Brain microvascular endothelial cell (primary cell): ENCODE measurements around the gene THAP10.
"Not testable (repeated sequence)": the region's sequence is repeated elsewhere in the genome, so short reads cannot be mapped to it uniquely, and the experiment has no call there.

Source experiments
- DNase-seq: peaks from one replicate; pipeline ENCODE4 v3.0.0-alpha.2; 2020
- H3K27ac ChIP-seq: fragments of 250-450 bp; sonication (Bioruptor Pico); 2 replicates; pipeline ENCODE4 v1.5.1; 2020; ENCODE audit warnings: mild to moderate bottlenecking, moderate library complexity
- H3K27me3 ChIP-seq: fragments of 250-450 bp; sonication (Bioruptor Pico); replicated peaks from 2 replicates; pipeline ENCODE4 v1.5.1; 2020; ENCODE audit warnings: mild to moderate bottlenecking
- H3K36me3 ChIP-seq: fragments of 250-450 bp; sonication (Bioruptor Pico); replicated peaks from 2 replicates; pipeline ENCODE4 v1.5.1; 2020; ENCODE audit warnings: mild to moderate bottlenecking
- H3K4me3 ChIP-seq: 2 replicates; pipeline ENCODE4 v1.5.1; 2011; ENCODE audit warnings: low read depth, mild to moderate bottlenecking, control low read depth, low read length, moderate library complexity
- in situ Hi-C: cut with HindIII; loops from 2 replicates; pipeline ENCODE4 v1.10.0; 2017; ENCODE audit warnings: low sequenced_read_pairs, low pct_ligation_motif_present
- TF ChIP-seq, protein P1 (sequence below): IDR thresholded peaks from 2 replicates; pipeline ENCODE4 v1.5.1; 2011; ENCODE audit warnings: low read depth, mild to moderate bottlenecking, moderate library complexity, low read length, control low read depth, inconsistent platforms; ENCODE audit errors: missing control alignments

The THAP10 gene

DNA sequence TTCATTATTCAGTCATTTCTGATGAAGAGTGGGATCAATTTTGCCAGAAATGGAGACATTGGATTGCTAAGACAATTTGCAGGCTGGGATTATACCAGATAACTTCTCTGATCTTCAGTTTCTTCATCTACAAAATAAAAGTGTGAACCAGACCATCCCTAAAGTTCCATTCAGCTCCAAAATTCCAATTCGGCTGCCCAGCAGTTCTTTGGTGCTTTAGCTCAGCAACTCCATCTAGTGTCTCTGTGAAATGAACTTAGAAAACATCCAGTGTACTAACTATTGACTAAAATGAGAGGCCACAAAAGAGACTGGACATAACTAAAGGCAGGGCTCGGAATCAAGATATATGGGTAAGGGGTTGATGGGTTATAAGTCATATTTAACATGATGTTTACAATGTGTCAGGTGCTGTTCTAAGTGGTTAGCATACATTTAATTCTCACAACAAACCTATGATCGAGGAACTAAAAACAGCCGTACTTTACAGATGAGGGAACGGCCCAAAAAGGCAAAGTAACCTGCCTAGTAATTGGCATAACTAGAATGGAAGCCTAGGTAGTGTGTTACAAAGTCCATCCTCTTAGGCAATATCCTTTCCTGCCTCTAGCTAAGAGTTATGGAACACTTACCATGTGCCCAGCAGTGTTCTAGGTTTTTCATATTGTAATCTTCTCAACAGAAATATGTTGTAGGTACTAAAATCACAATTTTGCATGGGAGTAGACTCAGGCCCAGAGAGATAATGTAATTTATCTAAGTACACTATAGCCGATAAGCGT lies 17.0 kb downstream of the THAP10 start:
- H3K27ac ChIP-seq, result no peak overlapping the region
- no peak overlapping the region for H3K4me3 ChIP-seq
- no peak for DNase-seq
- H3K27me3 ChIP-seq, result no peaks in the 10 kb centered on the region
- no peaks in the 10 kb centered on the region for H3K36me3 ChIP-seq
- in situ Hi-C loops, result no loop called here
- TF ChIP-seq, protein P1, sequence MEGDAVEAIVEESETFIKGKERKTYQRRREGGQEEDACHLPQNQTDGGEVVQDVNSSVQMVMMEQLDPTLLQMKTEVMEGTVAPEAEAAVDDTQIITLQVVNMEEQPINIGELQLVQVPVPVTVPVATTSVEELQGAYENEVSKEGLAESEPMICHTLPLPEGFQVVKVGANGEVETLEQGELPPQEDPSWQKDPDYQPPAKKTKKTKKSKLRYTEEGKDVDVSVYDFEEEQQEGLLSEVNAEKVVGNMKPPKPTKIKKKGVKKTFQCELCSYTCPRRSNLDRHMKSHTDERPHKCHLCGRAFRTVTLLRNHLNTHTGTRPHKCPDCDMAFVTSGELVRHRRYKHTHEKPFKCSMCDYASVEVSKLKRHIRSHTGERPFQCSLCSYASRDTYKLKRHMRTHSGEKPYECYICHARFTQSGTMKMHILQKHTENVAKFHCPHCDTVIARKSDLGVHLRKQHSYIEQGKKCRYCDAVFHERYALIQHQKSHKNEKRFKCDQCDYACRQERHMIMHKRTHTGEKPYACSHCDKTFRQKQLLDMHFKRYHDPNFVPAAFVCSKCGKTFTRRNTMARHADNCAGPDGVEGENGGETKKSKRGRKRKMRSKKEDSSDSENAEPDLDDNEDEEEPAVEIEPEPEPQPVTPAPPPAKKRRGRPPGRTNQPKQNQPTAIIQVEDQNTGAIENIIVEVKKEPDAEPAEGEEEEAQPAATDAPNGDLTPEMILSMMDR, result peak; percentile 74

DNA sequence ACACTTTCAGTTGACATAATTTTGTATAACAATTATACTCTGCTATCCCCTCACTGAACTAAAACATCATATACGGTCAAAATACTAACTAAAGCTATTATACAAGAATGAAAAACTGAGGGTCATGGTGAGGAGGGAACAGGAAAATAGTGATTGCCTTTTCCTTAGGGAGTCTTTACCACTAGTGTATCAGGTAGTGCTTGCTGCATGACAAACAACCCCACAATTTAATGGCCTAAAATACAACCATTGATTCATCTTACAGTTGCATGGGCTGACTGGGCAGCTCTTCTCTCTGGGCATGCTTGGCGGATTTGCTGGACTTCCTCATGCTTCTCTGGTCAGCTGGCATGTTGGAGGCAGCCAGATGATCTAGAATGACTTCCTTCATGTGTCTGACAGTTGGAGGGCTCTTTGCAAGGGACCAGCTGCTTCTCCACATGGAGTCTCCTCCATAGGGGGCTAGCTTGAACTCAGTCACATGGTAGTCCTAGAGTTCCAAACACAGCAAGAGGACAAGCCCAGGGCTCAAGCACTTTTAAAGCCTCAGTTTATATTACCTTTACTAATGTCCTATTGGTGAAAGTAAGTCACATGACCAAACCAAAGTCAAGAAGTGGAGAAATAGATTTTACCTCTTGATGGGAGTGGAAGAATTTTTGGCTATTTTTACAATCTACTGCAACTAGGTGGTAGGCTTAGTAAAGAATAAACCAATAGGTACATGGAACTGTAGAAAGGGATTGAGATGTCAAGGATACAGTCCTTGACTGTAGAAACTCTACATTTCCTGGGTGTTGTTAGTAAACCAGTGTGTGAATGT lies 18.8 kb downstream of the THAP10 start:
- no peaks in the 10 kb centered on the region for H3K36me3 ChIP-seq
- TF ChIP-seq, protein P1, result no peak
- H3K27me3 ChIP-seq, result no peaks in the 10 kb centered on the region
- in situ Hi-C loops, result no loop called here
- no peak for DNase-seq
- H3K27ac ChIP-seq, result no peak overlapping the region
- H3K4me3 ChIP-seq, result no peak overlapping the region

DNA sequence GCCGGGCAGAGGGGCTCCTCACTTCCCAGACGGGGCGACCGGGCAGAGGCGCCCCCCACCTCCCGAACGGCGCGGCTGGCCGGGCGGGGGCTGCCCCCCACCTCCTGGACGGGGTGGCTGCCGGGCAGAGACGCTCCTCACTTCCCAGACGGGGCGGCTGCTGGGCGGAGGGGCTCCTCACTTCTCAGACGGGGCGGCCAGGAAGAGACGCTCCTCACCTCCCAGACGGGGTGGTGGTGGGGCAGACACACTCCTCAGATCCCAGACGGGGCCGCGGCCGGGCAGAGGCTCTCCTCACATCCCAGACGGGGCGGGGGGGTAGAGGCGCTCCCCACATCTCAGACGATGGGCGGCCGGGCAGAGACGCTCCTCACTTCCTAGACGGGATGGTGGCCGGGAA lies 20.7 kb downstream of the THAP10 start:
- H3K36me3 ChIP-seq, DNase-seq, H3K27ac ChIP-seq, H3K27me3 ChIP-seq, H3K4me3 ChIP-seq, in situ Hi-C loops: not testable (repeated sequence)

DNA sequence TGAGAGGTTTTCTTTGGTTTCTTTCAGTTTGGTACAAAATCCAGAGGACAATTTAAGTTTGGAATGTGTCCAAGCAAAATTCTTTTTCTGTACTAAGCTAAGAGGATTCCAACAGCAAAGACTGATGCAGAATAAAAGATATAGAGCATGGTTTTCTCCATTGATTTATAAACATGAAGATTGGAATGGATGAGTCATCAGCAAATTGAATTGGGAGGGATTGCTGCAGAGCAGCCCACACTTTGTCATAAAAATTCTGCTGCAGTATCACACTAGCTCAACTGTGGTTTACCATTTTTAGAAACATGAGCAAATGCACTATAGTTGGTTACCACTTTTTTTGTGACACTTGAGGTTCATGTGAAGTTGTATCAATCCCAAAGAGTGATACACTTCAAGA lies 22.2 kb downstream of the THAP10 start:
- no peaks in the 10 kb centered on the region for H3K36me3 ChIP-seq
- in situ Hi-C loops, result no loop called here
- TF ChIP-seq, protein P1, result no peak
- DNase-seq, result peak; percentile 48
- H3K27me3 ChIP-seq, result no peaks in the 10 kb centered on the region
- no peak overlapping the region for H3K4me3 ChIP-seq
- H3K27ac ChIP-seq, result no peak overlapping the region

DNA sequence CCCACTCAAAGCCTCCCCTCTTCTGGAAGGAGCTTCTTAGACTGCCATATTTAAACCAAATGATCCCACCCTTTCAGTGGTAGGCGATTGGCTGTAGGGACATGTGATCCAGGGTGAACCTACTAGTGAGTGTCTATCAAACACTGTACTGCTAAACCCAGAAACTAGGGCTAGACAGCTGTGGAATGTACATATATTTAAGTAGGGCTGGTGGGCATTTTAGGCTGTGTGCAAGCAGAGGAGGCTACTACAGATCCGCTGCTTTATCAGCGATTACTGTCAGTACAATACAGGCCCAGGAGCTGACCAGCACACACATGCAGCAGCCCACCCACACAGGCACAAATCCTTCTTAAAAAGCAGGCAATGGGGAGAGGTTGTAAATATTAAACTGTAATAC lies 22.9 kb downstream of the THAP10 start:
- no peaks in the 10 kb centered on the region for H3K27me3 ChIP-seq
- no peak overlapping the region for H3K27ac ChIP-seq
- in situ Hi-C loops, result no loop called here
- DNase-seq, result no peak
- TF ChIP-seq, protein P1, result no peak
- H3K36me3 ChIP-seq, result no peaks in the 10 kb centered on the region
- H3K4me3 ChIP-seq, result no peak overlapping the region

DNA sequence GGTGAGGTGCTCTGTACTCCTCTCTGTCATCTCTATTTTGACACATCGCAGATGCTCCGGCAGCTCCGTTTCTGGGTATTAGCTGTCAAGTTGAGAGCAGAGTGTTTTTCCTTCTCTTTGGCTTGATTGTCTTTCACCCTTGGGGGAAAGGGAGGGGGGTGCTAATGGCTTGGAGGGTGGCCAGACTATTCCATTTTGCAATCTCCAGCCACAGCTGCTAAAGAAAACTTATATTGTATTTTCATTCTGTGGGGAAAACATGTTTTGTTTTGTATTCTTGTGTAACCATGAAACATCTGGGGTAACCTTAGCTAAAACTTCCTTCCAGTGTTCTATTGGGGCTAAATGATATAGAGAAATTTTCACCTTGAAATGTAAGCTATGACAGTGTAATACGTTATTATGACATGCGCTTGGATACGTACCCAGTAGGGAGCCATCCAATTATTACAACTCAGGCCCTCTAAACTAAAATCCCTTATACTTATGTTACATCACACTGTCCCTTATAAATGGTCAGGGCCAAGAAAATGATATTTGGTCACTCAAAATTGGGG lies 24.2 kb downstream of the THAP10 start:
- no peak for DNase-seq
- H3K27me3 ChIP-seq, result no peaks in the 10 kb centered on the region
- in situ Hi-C loops, result no loop called here
- H3K36me3 ChIP-seq, result no peaks in the 10 kb centered on the region
- H3K27ac ChIP-seq, result no peak overlapping the region
- TF ChIP-seq, protein P1, result no peak
- H3K4me3 ChIP-seq, result no peak overlapping the region
